ENCODE results near the gene AVEN. TPM values are rescaled to one million over a fixed set of nuclear protein-coding genes. Genes with fewer than 3 reads are reported as not detected.
"Not testable (repeated sequence)": the region's sequence is repeated elsewhere in the genome, so short reads cannot be mapped to it uniquely, and the experiment has no call there.

Gene AVEN
- total RNA-seq, 2 experiments from 2014 or later = 8.9 to 11.8 TPM

GRCh38 chr15:34025252-34025651 lies 13.8 kb downstream of the AVEN start:
- CTCF ChIA-PET = no interaction called here
- no peak for DNase-seq

GRCh38 chr15:34023907-34024306 lies 15.1 kb downstream of the AVEN start:
- DNase-seq (no peak), ATAC-seq (no peak)
- Mint-ChIP-seq H3K27ac (no peak overlapping the region), H3K9me3 (ENCODE audit: low read depth) (peaks cover 4% of the 10 kb centered on the region), H3K36me3 (peaks cover 23% of the 10 kb centered on the region), H3K27me3 (no peaks in the 10 kb centered on the region), H3K4me1 (peaks cover 20% of the 10 kb centered on the region), H3K4me3 (no peak overlapping the region)
- CTCF ChIA-PET = no interaction called here

More at GRCh38 chr15:34025252-34025651, 13.8 kb downstream of the AVEN start:
- no peak overlapping the region for H3K27ac Mint-ChIP-seq
- H3K9me3 Mint-ChIP-seq (ENCODE audit: low read depth) = peaks cover 4% of the 10 kb centered on the region
- H3K27me3 Mint-ChIP-seq = no peaks in the 10 kb centered on the region
- peaks cover 13% of the 10 kb centered on the region for H3K4me1 Mint-ChIP-seq
- H3K4me3 Mint-ChIP-seq = no peak overlapping the region
- H3K36me3 Mint-ChIP-seq = peaks cover 23% of the 10 kb centered on the region
- no peak for ATAC-seq

DNA sequence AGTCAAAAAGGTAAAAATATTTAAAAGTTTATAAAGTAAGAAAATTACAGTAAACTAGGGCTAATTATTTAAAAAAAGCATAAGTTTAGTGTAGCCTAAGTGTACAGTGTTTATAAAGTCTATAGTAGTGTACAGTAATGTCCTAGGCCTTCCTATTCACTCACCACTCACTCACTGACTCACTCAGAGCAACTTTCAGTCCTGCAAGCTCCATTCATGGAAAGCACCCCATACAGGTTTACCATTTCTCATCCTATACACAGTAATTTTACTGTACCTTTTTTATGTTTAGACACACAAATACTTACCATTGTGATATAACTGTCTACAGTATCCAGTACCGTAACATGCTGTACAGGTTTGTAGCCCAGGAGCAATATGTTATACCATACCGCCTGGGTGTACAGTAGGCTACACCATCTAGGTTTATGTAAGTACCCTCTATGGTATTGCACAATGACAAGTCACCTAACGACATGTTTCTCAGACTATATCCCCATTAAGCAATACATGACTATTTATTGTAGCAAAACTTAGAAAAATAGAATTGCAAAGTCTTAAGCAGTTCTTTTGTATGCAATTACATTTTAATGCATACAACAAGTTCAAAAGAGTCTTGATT lies 19.5 kb downstream of the AVEN start:
- Mint-ChIP-seq H3K36me3 (peaks cover 12% of the 10 kb centered on the region), H3K9me3 (ENCODE audit: low read depth) (peaks cover 2% of the 10 kb centered on the region), H3K27ac (no peak overlapping the region), H3K27me3 (peaks cover 3% of the 10 kb centered on the region), H3K4me1 (peaks cover 27% of the 10 kb centered on the region), H3K4me3 (no peak overlapping the region)
- DNase-seq = no peak
- ATAC-seq = no peak
- CTCF ChIA-PET = interaction anchor here (1.3 kb wide), 1 partner anchor 20 kb away, joined by 4 read pairs; the partner anchor contains the start of gene AVEN

DNA sequence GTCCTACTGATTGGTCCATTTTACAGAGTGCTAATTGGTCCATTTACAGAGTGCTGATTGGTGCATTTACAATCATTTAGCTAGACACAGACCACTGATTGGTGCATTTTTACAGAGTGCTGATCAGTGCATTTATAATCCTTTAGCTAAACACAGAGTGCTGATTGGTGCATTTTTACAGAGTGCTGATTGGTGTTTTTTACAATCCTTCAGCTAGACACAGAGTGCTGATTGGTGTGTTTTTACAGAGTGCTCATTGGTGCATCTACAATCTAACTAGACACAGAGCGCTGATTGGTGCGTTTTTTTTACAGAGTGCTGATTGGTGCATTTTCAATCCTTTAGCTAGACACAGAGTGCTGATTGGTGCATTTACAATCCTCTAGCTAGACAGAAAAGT lies 20.3 kb downstream of the AVEN start:
- Mint-ChIP-seq H3K4me1 (peaks cover 27% of the 10 kb centered on the region), H3K4me3 (peak overlapping the region; percentile 55), H3K27ac (peak overlapping the region; percentile 71), H3K36me3 (peaks cover 12% of the 10 kb centered on the region)
- not testable (repeated sequence) for DNase-seq; ATAC-seq; H3K27me3 Mint-ChIP-seq; H3K9me3 Mint-ChIP-seq (ENCODE audit: low read depth)
- CTCF ChIA-PET = interaction anchor here (0.6 to 1.3 kb wide), 2 partner anchors 20 to 23 kb away, joined by 3 to 4 read pairs; partner anchors contain the start of gene AVEN

DNA sequence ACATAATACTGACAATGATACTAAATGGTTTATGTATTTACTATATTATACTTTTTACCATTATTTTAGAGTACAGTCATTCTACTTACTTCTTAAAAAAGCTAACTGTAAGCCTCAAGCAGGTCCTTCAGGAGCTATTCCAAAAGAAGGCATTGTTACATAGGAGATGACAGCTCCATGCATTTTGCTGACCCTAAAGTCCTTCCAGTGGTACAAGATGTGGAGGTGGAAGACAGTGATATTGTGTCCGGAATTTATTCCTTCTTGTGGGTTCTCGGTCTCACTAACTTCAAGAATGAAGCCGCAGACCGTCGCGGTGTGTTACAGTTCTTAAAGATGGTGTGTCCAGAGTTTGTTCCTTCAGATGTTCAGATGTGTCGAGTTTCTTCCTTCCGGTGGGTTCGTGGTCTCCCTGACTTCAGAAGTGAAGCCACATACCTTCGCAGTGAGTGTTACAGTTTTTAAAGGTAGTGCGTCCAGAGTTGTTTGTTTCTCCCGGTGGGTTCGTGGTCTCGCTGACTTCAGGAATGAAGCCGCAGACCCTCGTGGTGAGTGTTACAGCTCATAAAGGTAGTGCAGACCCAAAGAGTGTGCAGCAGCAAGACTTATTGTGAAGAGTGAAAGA lies 20.9 kb downstream of the AVEN start:
- DNase-seq (peak; percentile 89), ATAC-seq (peak; percentile 72)
- peak overlapping the region; percentile 71 for H3K27ac Mint-ChIP-seq
- peaks cover 3% of the 10 kb centered on the region for H3K27me3 Mint-ChIP-seq
- H3K9me3 Mint-ChIP-seq (ENCODE audit: low read depth) = peaks cover 2% of the 10 kb centered on the region
- peak overlapping the region; percentile 55 for H3K4me3 Mint-ChIP-seq
- CTCF ChIA-PET = interaction anchor here (0.6 to 1.3 kb wide), 3 partner anchors 21 to 43 kb away, joined by 3 to 4 read pairs (median 3); partner anchors contain the start of gene AVEN
- H3K36me3 Mint-ChIP-seq = peaks cover 12% of the 10 kb centered on the region
- H3K4me1 Mint-ChIP-seq = peaks cover 27% of the 10 kb centered on the region

GRCh38 chr15:34014556-34014955 lies 24.4 kb downstream of the AVEN start:
- Mint-ChIP-seq H3K27ac (no peak overlapping the region), H3K36me3 (peaks cover 2% of the 10 kb centered on the region), H3K9me3 (ENCODE audit: low read depth) (no peaks in the 10 kb centered on the region), H3K4me3 (no peak overlapping the region), H3K4me1 (peaks cover 18% of the 10 kb centered on the region), H3K27me3 (peaks cover 3% of the 10 kb centered on the region)
- ATAC-seq (no peak), DNase-seq (no peak)
- CTCF ChIA-PET = no interaction called here

GRCh38 chr15:34013746-34014145 lies 25.3 kb downstream of the AVEN start:
- CTCF ChIA-PET = no interaction called here
- no peak for ATAC-seq

GRCh38 chr15:34012461-34013028 lies 26.5 kb downstream of the AVEN start:
- Mint-ChIP-seq H3K27ac (no peak overlapping the region), H3K4me3 (no peak overlapping the region), H3K27me3 (peaks cover 3% of the 10 kb centered on the region), H3K9me3 (ENCODE audit: low read depth) (no peaks in the 10 kb centered on the region), H3K36me3 (no peaks in the 10 kb centered on the region), H3K4me1 (peaks cover 4% of the 10 kb centered on the region)
- DNase-seq = no peak
- CTCF ChIA-PET = no interaction called here
- ATAC-seq = no peak

More at GRCh38 chr15:34013746-34014145, 25.3 kb downstream of the AVEN start:
- DNase-seq = no peak
- no peaks in the 10 kb centered on the region for H3K9me3 Mint-ChIP-seq (ENCODE audit: low read depth)
- H3K4me1 Mint-ChIP-seq = peaks cover 13% of the 10 kb centered on the region
- H3K27ac Mint-ChIP-seq = no peak overlapping the region
- H3K36me3 Mint-ChIP-seq = no peaks in the 10 kb centered on the region
- peaks cover 3% of the 10 kb centered on the region for H3K27me3 Mint-ChIP-seq
- no peak overlapping the region for H3K4me3 Mint-ChIP-seq

DNA sequence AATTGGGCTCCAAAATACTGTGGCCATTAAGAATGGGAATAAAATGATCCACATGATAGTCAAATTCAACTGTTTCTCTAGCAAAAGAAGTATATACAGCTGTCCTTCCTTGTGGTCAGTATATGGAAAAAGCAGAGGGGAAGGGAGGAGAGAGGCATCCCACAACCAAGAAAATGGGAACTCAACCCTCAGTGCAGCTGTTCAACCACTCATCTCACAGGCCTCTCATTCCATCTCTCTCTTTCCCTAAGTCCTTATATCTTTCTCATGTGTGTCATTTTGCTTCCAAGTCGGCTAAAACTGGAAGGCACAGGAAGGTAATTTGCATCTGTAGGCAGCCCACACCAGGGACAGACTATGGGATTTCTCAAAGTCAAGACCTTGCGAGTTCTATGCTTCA lies 27.5 kb downstream of the AVEN start:
- ATAC-seq (no peak), DNase-seq (no peak)
- Mint-ChIP-seq H3K27me3 (no peaks in the 10 kb centered on the region), H3K4me3 (no peak overlapping the region), H3K27ac (no peak overlapping the region), H3K36me3 (no peaks in the 10 kb centered on the region), H3K4me1 (no peaks in the 10 kb centered on the region), H3K9me3 (ENCODE audit: low read depth) (no peaks in the 10 kb centered on the region)
- CTCF ChIA-PET = no interaction called here

DNA sequence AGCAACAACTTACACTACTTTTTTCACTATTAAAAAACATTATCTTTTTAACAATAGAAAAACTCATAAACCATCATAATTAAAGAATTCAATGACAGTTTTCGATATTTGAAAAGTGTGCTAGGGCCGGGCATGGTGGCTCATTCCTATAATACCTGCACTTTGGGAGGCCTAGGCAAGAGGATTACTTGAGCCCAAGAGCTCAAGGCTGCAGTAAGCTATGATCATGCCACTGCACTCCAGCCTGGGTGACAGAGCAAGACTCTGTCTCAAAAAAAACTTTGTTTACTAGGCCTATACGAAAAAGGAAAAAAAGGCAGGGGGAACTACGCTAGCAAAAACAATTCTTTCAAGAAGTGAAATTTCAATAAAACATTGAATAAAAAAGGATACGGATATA lies 28.1 kb downstream of the AVEN start:
- no peaks in the 10 kb centered on the region for H3K36me3 Mint-ChIP-seq
- H3K27me3 Mint-ChIP-seq = no peaks in the 10 kb centered on the region
- ATAC-seq (no peak), DNase-seq (no peak)
- no peaks in the 10 kb centered on the region for H3K9me3 Mint-ChIP-seq (ENCODE audit: low read depth)
- CTCF ChIA-PET = no interaction called here
- H3K4me3 Mint-ChIP-seq = no peak overlapping the region
- H3K4me1 Mint-ChIP-seq = no peaks in the 10 kb centered on the region
- no peak overlapping the region for H3K27ac Mint-ChIP-seq

DNA sequence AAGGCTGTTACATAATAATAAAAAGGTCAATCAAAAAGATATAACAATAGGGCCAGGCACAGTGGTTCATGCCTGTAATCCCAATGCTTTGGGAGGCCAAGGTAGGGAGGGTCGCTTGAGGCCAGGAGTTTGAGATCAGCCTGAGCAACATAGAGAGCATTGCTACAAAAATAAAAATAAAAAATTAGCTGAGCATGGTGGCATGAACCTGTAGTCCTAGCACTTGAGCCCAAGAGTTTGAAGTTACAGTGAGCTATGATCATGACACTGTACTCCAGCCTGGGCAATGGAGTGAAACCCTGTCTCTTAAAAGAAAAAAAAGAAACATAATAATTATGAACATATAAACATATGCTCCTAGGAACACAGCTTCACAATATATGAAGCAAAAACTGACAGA lies 29.3 kb downstream of the AVEN start:
- CTCF ChIA-PET = no interaction called here
- ATAC-seq (no peak), DNase-seq (no peak)
- Mint-ChIP-seq H3K4me3 (no peak overlapping the region), H3K36me3 (no peaks in the 10 kb centered on the region), H3K27ac (no peak overlapping the region), H3K4me1 (no peaks in the 10 kb centered on the region), H3K9me3 (ENCODE audit: low read depth) (no peaks in the 10 kb centered on the region), H3K27me3 (no peaks in the 10 kb centered on the region)

DNA sequence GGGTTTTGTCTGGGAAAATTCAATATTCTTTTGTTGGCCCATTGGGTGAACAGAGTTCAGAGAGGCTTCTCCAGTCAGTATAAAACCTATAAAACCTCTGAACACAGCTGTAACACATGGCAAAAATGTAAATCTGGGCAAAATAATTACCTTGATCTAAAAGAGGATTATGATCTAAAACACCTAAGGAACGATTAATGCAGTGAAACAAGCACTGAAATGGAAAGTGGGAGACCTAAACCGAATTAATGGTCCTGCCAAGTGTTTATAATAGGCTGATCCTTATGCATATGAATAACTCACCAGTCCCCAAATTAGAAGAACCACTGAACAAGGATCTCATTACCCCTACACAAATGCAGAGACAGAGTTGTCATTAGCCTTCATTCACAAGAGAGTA lies 32.6 kb downstream of the AVEN start:
- Mint-ChIP-seq H3K27me3 (no peaks in the 10 kb centered on the region), H3K4me3 (no peak overlapping the region), H3K9me3 (ENCODE audit: low read depth) (no peaks in the 10 kb centered on the region), H3K4me1 (no peaks in the 10 kb centered on the region), H3K36me3 (peaks cover 3% of the 10 kb centered on the region), H3K27ac (no peak overlapping the region)
- ATAC-seq = no peak
- no peak for DNase-seq
- CTCF ChIA-PET = no interaction called here

DNA sequence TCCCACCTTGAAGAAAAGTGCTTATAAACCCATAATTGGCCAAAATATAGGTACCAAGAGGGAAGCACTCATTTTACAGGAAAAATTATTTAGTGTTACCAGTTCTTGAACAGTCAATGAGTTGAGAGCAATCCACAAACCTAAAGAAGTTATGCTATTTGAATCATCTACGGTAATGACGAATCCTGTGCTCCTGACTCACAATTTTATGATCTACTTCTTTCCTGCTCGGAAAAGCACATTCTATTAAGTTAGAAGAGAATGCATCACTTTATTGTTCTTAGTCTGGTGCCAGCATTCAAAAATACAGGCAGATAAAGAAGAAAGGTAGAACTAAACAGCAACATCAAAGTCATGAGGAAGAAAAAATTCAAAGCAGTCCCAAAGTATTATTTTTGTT lies 37.5 kb downstream of the AVEN start:
- Mint-ChIP-seq H3K4me3 (no peak overlapping the region), H3K4me1 (no peaks in the 10 kb centered on the region), H3K27me3 (no peaks in the 10 kb centered on the region), H3K9me3 (ENCODE audit: low read depth) (no peaks in the 10 kb centered on the region), H3K27ac (no peak overlapping the region), H3K36me3 (peaks cover 3% of the 10 kb centered on the region)
- ATAC-seq (no peak), DNase-seq (no peak)
- CTCF ChIA-PET = no interaction called here

DNA sequence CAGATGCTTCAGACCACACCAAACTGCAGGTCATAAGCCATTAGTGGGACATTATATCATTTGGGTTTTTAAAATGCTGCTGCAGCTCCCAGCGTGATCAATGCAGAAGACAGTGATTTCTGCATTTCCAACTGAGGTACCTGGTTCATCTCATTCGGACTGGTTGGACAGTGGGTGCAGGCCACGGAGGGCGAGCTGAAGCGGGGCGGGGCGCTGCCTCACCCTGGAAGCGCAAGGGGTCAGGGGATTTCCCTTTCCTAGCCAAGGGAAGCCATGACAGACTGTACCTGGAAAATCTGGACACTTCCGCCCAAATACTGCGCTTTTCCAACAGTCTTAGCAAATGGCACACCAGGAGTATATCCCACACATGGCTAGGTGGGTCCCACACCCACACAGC lies 43.3 kb downstream of the AVEN start:
- H3K36me3 Mint-ChIP-seq; ATAC-seq; H3K9me3 Mint-ChIP-seq (ENCODE audit: low read depth); H3K4me3 Mint-ChIP-seq; H3K27ac Mint-ChIP-seq; CTCF ChIA-PET; DNase-seq; H3K27me3 Mint-ChIP-seq; H3K4me1 Mint-ChIP-seq: not testable (repeated sequence)

Measured in activated CD8-positive, alpha-beta memory T cell treated with anti-CD3 and anti-CD28 coated beads, Interleukin-2, amount 10 ng/mL, durations not matched to agents 7 days and 5 days (primary cell).